Liver (tissue), 9 donors: ENCODE results near the gene WWP2. TPM values are rescaled to one million over a fixed set of nuclear protein-coding genes. Genes with fewer than 3 reads are reported as not detected.
A peak's percentile ranks its signal among the peaks of the same experiment; 100 is the strongest.

Source experiments
- DNase-seq: peaks from one replicate; pipeline ENCODE4 v3.0.0-alpha.2; 2017; ENCODE audit warnings: low spot score
- H3K27ac ChIP-seq, 2 donors: one replicate each; pipeline ENCODE4 v1.7.0; 2013; ENCODE audit warnings: inconsistent platforms in 2 of 2, low read length in 2 of 2, control low read depth in 1 of 2, low read depth in 1 of 2, mild to moderate bottlenecking in 1 of 2
- H3K27me3 ChIP-seq, 4 donors: one replicate each; pipeline versions ENCODE4 v1.6.1 to v1.7.0; 2013; ENCODE audit warnings: low read length in 3 of 4, inconsistent platforms in 1 of 4, mild to moderate bottlenecking in 1 of 4, moderate library complexity in 1 of 4; ENCODE audit not compliant: control insufficient read depth in 4 of 4, insufficient read depth in 4 of 4
- H3K36me3 ChIP-seq, 4 donors: one replicate each; pipeline versions ENCODE4 v1.6.1 to v1.7.0; 2013; ENCODE audit warnings: low read length in 3 of 4, mild to moderate bottlenecking in 3 of 4, low read depth in 1 of 4, moderate library complexity in 1 of 4; ENCODE audit not compliant: control insufficient read depth in 4 of 4, insufficient read depth in 3 of 4
- H3K4me1 ChIP-seq, 4 donors: one replicate each; pipeline versions ENCODE4 v1.6.1 to v1.7.0; 2013; ENCODE audit warnings: low read length in 3 of 4, mild to moderate bottlenecking in 3 of 4, moderate library complexity in 1 of 4; ENCODE audit not compliant: control insufficient read depth in 4 of 4, insufficient read depth in 4 of 4
- H3K4me3 ChIP-seq, 3 donors: one replicate each; pipeline versions ENCODE4 v1.6.1 to v1.7.0; 2013; ENCODE audit warnings: low read length in 3 of 3, control low read depth in 1 of 3, low read depth in 1 of 3, mild to moderate bottlenecking in 1 of 3
- H3K9ac ChIP-seq, 2 donors: one replicate each; pipeline ENCODE4 v1.7.0; 2013; ENCODE audit warnings: low read length in 2 of 2, mild to moderate bottlenecking in 2 of 2, moderate library complexity in 2 of 2, control low read depth in 1 of 2, low read depth in 1 of 2
- H3K9me3 ChIP-seq, 4 donors: one replicate each; pipeline versions ENCODE4 v1.6.1 to v1.7.0; 2013; ENCODE audit warnings: low read length in 3 of 4; ENCODE audit not compliant: control insufficient read depth in 4 of 4
- EGR1 ChIP-seq, 2 donors: IDR thresholded peaks; 2 replicates each; pipeline ENCODE4 v1.6.1; 2016 to 2018; ENCODE audit warnings: antibody characterized with exemption in 2 of 2, low read depth in 2 of 2
- FOXA1 ChIP-seq: IDR thresholded peaks from 2 replicates; pipeline ENCODE4 v1.6.1; 2016; ENCODE audit warnings: antibody characterized with exemption
- FOXA2 ChIP-seq: IDR thresholded peaks from 2 replicates; pipeline ENCODE4 v1.6.1; 2016; ENCODE audit warnings: antibody characterized with exemption
- GABPA ChIP-seq, 2 donors: IDR thresholded peaks in 1 of 2; conservative IDR thresholded peaks in 1 of 2; 2 replicates each; pipeline ENCODE4 v1.6.1; 2016; ENCODE audit warnings: antibody characterized with exemption in 2 of 2, mild to moderate bottlenecking in 1 of 2, moderate library complexity in 1 of 2
- HNF4A ChIP-seq, 2 donors: conservative IDR thresholded peaks; 2 replicates each; pipeline ENCODE4 v1.6.1; 2016; ENCODE audit warnings: antibody characterized with exemption in 2 of 2, mild to moderate bottlenecking in 2 of 2
- HNF4G ChIP-seq: IDR thresholded peaks from 2 replicates; pipeline ENCODE4 v1.6.1; 2016; ENCODE audit warnings: antibody characterized with exemption
- JUND ChIP-seq, 2 donors: IDR thresholded peaks; 2 replicates each; pipeline ENCODE4 v1.6.1; 2016; ENCODE audit warnings: antibody characterized with exemption in 2 of 2
- MAX ChIP-seq: IDR thresholded peaks from 2 replicates; pipeline ENCODE4 v1.6.1; 2016; ENCODE audit warnings: antibody characterized with exemption
- NR2F2 ChIP-seq: IDR thresholded peaks from 2 replicates; pipeline ENCODE4 v1.6.1; 2016; ENCODE audit warnings: antibody characterized with exemption
- RAD21 ChIP-seq, 2 donors: IDR thresholded peaks; 2 replicates each; pipeline ENCODE4 v1.6.1; 2016; ENCODE audit warnings: antibody characterized with exemption in 2 of 2, mild to moderate bottlenecking in 2 of 2
- REST ChIP-seq: IDR thresholded peaks from 2 replicates; pipeline ENCODE4 v1.6.1; 2016; ENCODE audit warnings: antibody characterized with exemption, mild to moderate bottlenecking
- RXRA ChIP-seq, 2 donors: IDR thresholded peaks; 2 replicates each; pipeline ENCODE4 v1.6.1; 2017 to 2018; ENCODE audit warnings: antibody characterized with exemption in 2 of 2, mild to moderate bottlenecking in 1 of 2
- SP1 ChIP-seq: IDR thresholded peaks from 2 replicates; pipeline ENCODE4 v1.6.1; 2018; ENCODE audit warnings: antibody characterized with exemption, mild to moderate bottlenecking
- TAF1 ChIP-seq: conservative IDR thresholded peaks from 2 replicates; pipeline ENCODE4 v1.6.1; 2016; ENCODE audit warnings: antibody characterized with exemption, mild to moderate bottlenecking
- YY1 ChIP-seq: IDR thresholded peaks from 2 replicates; pipeline ENCODE4 v1.6.1; 2016; ENCODE audit warnings: antibody characterized with exemption, mild to moderate bottlenecking
- WGBS: extraction: QIAGEN DNeasy Blood & Tissue Kit; methylation state at CpG from one replicate; pipeline ENCODE4 v1.1.7; 2013; 5-methylcytosine and 5-hydroxymethylcytosine counted together
- polyA plus RNA-seq, 2 donors: library from polyadenylated mRNA; stranded (reverse) in 1 of 2; unstranded in 1 of 2; fragments of 200-250 nt in 1 of 2; fragments of >200 nt in 1 of 2; fragmentation: Nextera tagmentation in 1 of 2; extraction: Ambion mirVana in 1 of 2; gene quantifications; one replicate each; pipeline versions ENCODE4 v1.2.1 to v1.2.3, GENCODE V29; 2013 to 2015
- total RNA-seq, 2 donors: library from RNA; depleted of rRNA; stranded (reverse); fragments of >200 nt; gene quantifications; one replicate each; pipeline ENCODE4 v1.2.3, GENCODE V29; 2014
- TF ChIP-seq, protein P1 (sequence below): IDR thresholded peaks from 2 replicates; pipeline ENCODE4 v1.6.1; 2016; ENCODE audit warnings: antibody characterized with exemption
- TF ChIP-seq, protein P2 (sequence below): fragments of 150-350 bp; IDR thresholded peaks from 2 replicates; pipeline ENCODE4 v1.5.1; 2017; ENCODE audit warnings: improper control_type of control experiment, low read depth, low read length; ENCODE audit not compliant: missing input control
- TF ChIP-seq, protein P3 (sequence below): IDR thresholded peaks from 2 replicates; pipeline ENCODE4 v1.6.1; 2016; ENCODE audit warnings: antibody characterized with exemption
- donor health status: healthy.
- donor health status: healthy.
- donor health status: healthy.
- donor health status: healthy.
- donor health status: healthy.

Gene WWP2
- total and polyA plus RNA-seq, 4 donors, result 8.6 to 22.7 (median 13.6) TPM

DNA sequence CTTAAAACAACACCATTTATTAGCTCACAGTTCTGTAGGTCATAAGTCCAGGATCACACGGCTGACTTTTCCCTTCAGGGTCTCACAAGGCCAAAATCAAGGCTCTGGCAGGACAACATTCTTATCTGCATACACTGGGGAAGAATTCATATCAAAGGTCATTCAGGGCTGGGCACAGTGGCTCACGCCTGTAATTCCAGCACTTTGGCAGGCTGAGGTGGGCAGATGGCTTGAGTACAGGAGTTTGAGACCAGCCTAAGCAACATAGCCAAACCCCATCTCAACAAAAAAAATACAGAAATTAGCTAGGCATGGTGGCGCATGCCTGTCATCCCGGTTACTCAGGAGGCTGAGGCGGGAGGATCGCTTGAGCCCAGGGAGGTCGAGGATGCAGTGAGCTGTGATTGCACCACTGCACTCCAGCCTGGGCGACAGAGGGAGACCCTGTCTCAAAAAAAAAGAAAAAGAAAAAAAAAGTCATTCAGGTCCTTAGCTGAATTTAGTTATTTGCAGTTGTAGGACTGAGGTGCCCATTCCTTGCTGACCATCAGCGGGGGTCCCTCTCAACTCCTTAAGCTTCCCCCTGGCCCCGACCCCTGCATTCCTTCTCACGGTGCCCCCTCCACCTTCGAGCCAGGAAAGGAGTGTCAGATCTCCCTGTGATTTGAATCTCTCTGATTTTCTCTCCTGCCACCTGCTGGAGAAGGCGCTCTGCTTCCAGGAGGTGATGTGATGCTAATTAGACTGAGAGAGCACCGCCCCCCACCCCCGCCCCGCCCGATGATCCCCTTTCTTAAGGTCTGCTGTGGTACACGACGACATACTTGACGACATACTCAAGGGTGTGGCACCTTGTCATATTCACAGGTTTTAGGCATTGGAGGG lies 97.2 kb downstream of the WWP2 start:
- Histone ChIP-seq H3K36me3 (no peaks in the 10 kb centered on the region), H3K4me1 (peaks cover 8 to 29% (median 22%) of the 10 kb centered on the region in 4 donors), H3K27me3 (no peaks in the 10 kb centered on the region), H3K27ac (peak overlapping the region; percentile 7 to 55), H3K9ac (peak overlapping the region in 1 of 2 donors; percentile 2), H3K4me3 (no peak overlapping the region), H3K9me3 (no peaks in the 10 kb centered on the region)
- 64% methylated on average over 20 of the region's 20 CpGs for WGBS
- DNase-seq, result no peak
- no peak for TF ChIP-seq TAF1
- no peak for TF ChIP-seq YY1
- TF ChIP-seq RAD21 (IDR thresholded peaks at IDR 0.05), result peak in 1 of 2 donors; percentile 51
- no peak for TF ChIP-seq GABPA (IDR thresholded peaks at IDR 0.05 in 1 of 2, conservative IDR thresholded peaks at IDR 0.05 in 1 of 2)
- peak; percentile 80 to 84 for TF ChIP-seq HNF4A (conservative IDR thresholded peaks at IDR 0.05)
- peak; percentile 68 for TF ChIP-seq SP1
- no peak for TF ChIP-seq FOXA2
- TF ChIP-seq, protein P1, sequence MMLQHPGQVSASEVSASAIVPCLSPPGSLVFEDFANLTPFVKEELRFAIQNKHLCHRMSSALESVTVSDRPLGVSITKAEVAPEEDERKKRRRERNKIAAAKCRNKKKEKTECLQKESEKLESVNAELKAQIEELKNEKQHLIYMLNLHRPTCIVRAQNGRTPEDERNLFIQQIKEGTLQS, result no peak
- peak; percentile 82 to 86 for TF ChIP-seq RXRA (IDR thresholded peaks at IDR 0.05)
- TF ChIP-seq, protein P2, sequence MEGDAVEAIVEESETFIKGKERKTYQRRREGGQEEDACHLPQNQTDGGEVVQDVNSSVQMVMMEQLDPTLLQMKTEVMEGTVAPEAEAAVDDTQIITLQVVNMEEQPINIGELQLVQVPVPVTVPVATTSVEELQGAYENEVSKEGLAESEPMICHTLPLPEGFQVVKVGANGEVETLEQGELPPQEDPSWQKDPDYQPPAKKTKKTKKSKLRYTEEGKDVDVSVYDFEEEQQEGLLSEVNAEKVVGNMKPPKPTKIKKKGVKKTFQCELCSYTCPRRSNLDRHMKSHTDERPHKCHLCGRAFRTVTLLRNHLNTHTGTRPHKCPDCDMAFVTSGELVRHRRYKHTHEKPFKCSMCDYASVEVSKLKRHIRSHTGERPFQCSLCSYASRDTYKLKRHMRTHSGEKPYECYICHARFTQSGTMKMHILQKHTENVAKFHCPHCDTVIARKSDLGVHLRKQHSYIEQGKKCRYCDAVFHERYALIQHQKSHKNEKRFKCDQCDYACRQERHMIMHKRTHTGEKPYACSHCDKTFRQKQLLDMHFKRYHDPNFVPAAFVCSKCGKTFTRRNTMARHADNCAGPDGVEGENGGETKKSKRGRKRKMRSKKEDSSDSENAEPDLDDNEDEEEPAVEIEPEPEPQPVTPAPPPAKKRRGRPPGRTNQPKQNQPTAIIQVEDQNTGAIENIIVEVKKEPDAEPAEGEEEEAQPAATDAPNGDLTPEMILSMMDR, result peak; percentile 8
- peak in 1 of 2 donors; percentile 25 for TF ChIP-seq JUND (IDR thresholded peaks at IDR 0.05)
- TF ChIP-seq HNF4G, result peak; percentile 53
- no peak for TF ChIP-seq REST
- TF ChIP-seq, protein P3, sequence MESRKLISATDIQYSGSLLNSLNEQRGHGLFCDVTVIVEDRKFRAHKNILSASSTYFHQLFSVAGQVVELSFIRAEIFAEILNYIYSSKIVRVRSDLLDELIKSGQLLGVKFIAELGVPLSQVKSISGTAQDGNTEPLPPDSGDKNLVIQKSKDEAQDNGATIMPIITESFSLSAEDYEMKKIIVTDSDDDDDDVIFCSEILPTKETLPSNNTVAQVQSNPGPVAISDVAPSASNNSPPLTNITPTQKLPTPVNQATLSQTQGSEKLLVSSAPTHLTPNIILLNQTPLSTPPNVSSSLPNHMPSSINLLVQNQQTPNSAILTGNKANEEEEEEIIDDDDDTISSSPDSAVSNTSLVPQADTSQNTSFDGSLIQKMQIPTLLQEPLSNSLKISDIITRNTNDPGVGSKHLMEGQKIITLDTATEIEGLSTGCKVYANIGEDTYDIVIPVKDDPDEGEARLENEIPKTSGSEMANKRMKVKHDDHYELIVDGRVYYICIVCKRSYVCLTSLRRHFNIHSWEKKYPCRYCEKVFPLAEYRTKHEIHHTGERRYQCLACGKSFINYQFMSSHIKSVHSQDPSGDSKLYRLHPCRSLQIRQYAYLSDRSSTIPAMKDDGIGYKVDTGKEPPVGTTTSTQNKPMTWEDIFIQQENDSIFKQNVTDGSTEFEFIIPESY, result no peak
- no peak for TF ChIP-seq FOXA1
- TF ChIP-seq MAX, result no peak
- peak; percentile 86 for TF ChIP-seq NR2F2
- no peak for TF ChIP-seq EGR1 (IDR thresholded peaks at IDR 0.05; ENCODE audit: low read depth in 2 of 2)
